Measurements from ENCODE around the gene TSR3. TPM values are rescaled to one million over a fixed set of nuclear protein-coding genes. Genes with fewer than 3 reads are reported as not detected.
A peak's percentile ranks its signal among the peaks of the same experiment; 100 is the strongest.

The TSR3 gene
- total RNA-seq, 1 experiment from 2014 or later = 58.8 TPM

DNA sequence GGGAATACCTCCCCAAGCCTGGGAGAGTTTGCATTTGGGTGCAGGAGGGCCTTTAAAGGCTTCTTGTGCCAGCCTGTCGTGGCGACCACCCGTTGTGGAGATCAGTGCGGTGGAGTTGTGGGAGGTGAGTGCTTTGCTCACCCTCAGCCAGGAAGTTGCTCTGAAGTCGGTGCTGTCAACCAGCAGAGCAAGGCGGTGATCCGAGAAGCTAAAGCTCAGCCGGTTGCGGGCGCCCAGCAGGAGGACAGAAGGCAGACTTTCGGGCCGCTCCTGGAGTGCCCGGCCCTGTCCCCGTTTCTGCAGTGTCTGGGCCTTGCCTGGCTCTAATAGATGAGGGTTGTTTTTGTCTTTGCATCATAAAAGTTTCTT is 40.9 kb downstream of the TSR3 start:
- Mint-ChIP-seq H3K4me3 (peak overlapping the region; percentile 95 to 99), H3K9me3 (peaks cover 4 to 6% of the 10 kb centered on the region in 2 experiments), H3K27ac (peak overlapping the region; percentile 90 to 97 (median 97)), H3K4me1 (peaks cover 13 to 25% of the 10 kb centered on the region in 2 experiments), H3K27me3 (ENCODE audit: low read depth) (no peaks in the 10 kb centered on the region), H3K36me3 (ENCODE audit: insufficient read depth in 1 of 3, low read depth in 3 of 3) (peaks cover 22 to 39% (median 34%) of the 10 kb centered on the region in 3 experiments)
- Histone ChIP-seq H3K56ac (ENCODE audit: insufficient read length, low read depth, low read length) (no peak overlapping the region), H2BK20ac (ENCODE audit: low read depth, low read length, poor library complexity, severe bottlenecking) (no peak overlapping the region), H2BK120ac (ENCODE audit: low read depth, low read length, poor library complexity, severe bottlenecking) (no peak overlapping the region), H3K4me1 (ENCODE audit: insufficient read depth, low read length) (no peaks in the 10 kb centered on the region; the same call in 1 of the 2 replicates), H3K9ac (ENCODE audit: extremely low read depth, insufficient read length, low read length) (peak overlapping the region; percentile 71), H3K23me2 (ENCODE audit: insufficient read length, low read depth, low read length, poor library complexity, severe bottlenecking) (peaks cover 13% of the 10 kb centered on the region), H3K79me1 (ENCODE audit: insufficient read depth, low read depth, low read length, poor library complexity, severe bottlenecking) (peaks cover 9% of the 10 kb centered on the region), H4K8ac (replicated peaks; ENCODE audit: insufficient read length, low read depth, low read length) (no peak overlapping the region), H3K9me3 (ENCODE audit: control insufficient read depth, low read depth, low read length) (no peaks in the 10 kb centered on the region), H3K14ac (ENCODE audit: insufficient read depth, low read length) (no peak overlapping the region), H2AK5ac (ENCODE audit: insufficient read length, low read length) (no peak overlapping the region), H3K27me3 (ENCODE audit: insufficient read depth, low read length) (no peaks in the 10 kb centered on the region), H3T11ph (ENCODE audit: low read length) (no peak overlapping the region), H3K4ac (ENCODE audit: low read depth, low read length) (no peak overlapping the region), H2BK5ac (ENCODE audit: insufficient read length, low read length) (no peak overlapping the region), H2BK12ac (ENCODE audit: insufficient read length, low read depth, low read length) (no peak overlapping the region), H2AFZ (ENCODE audit: low read length) (no peak overlapping the region), H3K79me2 (ENCODE audit: insufficient read depth, low read length) (peaks cover 47% of the 10 kb centered on the region), H3K27ac (ENCODE audit: insufficient read length, low read depth, low read length) (no peak overlapping the region), H3K23ac (ENCODE audit: insufficient read length, low read depth, low read length) (no peak overlapping the region), H4K20me1 (ENCODE audit: control insufficient read depth, insufficient read depth, insufficient read length) (peaks cover 5% of the 10 kb centered on the region), H3K4me2 (ENCODE audit: insufficient read depth, insufficient read length, low read length) (peak overlapping the region; percentile 98), H3K18ac (ENCODE audit: insufficient read length, low read depth, low read length) (no peak overlapping the region), H4K91ac (ENCODE audit: insufficient read length, low read depth, low read length) (no peak overlapping the region), H2BK15ac (ENCODE audit: low read depth, low read length) (no peak overlapping the region), H4K5ac (ENCODE audit: insufficient read length, low read depth, low read length) (no peak overlapping the region)
- no CpG with 5 or more reads among the region's 14 CpGs for WGBS (ENCODE audit: extremely low coverage, insufficient read length, low lambda C conversion rate)
- DNase-seq = no peak
- TF ChIP-seq CTCF (conservative IDR thresholded peaks at IDR 0.05) = no peak
